Neuronal stem cell (in vitro differentiated cells): ENCODE data around the gene HMGN1.

ENCODE experiments used
- DNase-seq: peaks from one replicate; pipeline ENCODE4 v3.0.0-alpha.2; 2013; ENCODE audit warnings: low spot score
- H2AFZ ChIP-seq: one replicate; pipeline ENCODE4 v1.6.1; 2013; ENCODE audit warnings: mild to moderate bottlenecking, low read length, inconsistent platforms
- H2AK5ac ChIP-seq: 2 replicates; pipeline ENCODE4 v1.6.1; 2013; ENCODE audit warnings: low read depth, mild to moderate bottlenecking, inconsistent platforms, low read length, moderate library complexity, mixed read lengths
- H2BK120ac ChIP-seq: 2 replicates; pipeline ENCODE4 v1.6.1; 2013; ENCODE audit warnings: low read depth, mild to moderate bottlenecking, inconsistent platforms, low read length, moderate library complexity, mixed read lengths
- H2BK12ac ChIP-seq: one replicate; pipeline ENCODE4 v1.6.1; 2013; ENCODE audit warnings: low read length, inconsistent platforms
- H2BK15ac ChIP-seq: 2 replicates; pipeline ENCODE4 v1.6.1; 2013; ENCODE audit warnings: mild to moderate bottlenecking, low read length, inconsistent platforms, mixed read lengths
- H2BK5ac ChIP-seq: one replicate; pipeline ENCODE4 v1.6.1; 2013; ENCODE audit warnings: inconsistent platforms, mild to moderate bottlenecking, low read length, moderate library complexity
- H3K14ac ChIP-seq: one replicate; pipeline ENCODE4 v1.6.1; 2013; ENCODE audit warnings: low read length, inconsistent platforms
- H3K18ac ChIP-seq: 2 replicates; pipeline ENCODE4 v1.6.1; 2013; ENCODE audit warnings: low read length, inconsistent platforms
- H3K23ac ChIP-seq: 2 replicates; pipeline ENCODE4 v1.6.1; 2013; ENCODE audit warnings: low read depth, mild to moderate bottlenecking, mixed read lengths, low read length, inconsistent platforms; ENCODE audit not compliant: poor library complexity
- H3K27ac ChIP-seq: replicated peaks from 3 replicates; pipeline ENCODE4 v1.5.1; 2013; ENCODE audit warnings: low read length, inconsistent platforms
- H3K27me3 ChIP-seq, 3 experiments: 2 replicates each; pipeline ENCODE4 v1.6.1; 2013; ENCODE audit warnings: low read length in 3 of 3, mild to moderate bottlenecking in 2 of 3, inconsistent platforms in 1 of 3, low read depth in 1 of 3, mixed read lengths in 1 of 3, moderate library complexity in 1 of 3; ENCODE audit not compliant: control insufficient read depth in 3 of 3, insufficient read depth in 3 of 3
- H3K36me3 ChIP-seq, 2 donors: replicated peaks in 1 of 2; 2 replicates each; pipeline ENCODE4 v1.6.1; 2013; ENCODE audit warnings: low read length in 2 of 2; ENCODE audit not compliant: control insufficient read depth in 2 of 2, insufficient read depth in 2 of 2
- H3K4ac ChIP-seq: 2 replicates; pipeline ENCODE4 v1.6.1; 2013; ENCODE audit warnings: inconsistent platforms, mild to moderate bottlenecking, low read length, moderate library complexity
- H3K4me1 ChIP-seq, 2 donors: 1 replicate in 1 of 2; 2 replicates in 1 of 2; pipeline ENCODE4 v1.6.1; 2013; ENCODE audit warnings: low read length in 2 of 2, low read depth in 1 of 2; ENCODE audit not compliant: control insufficient read depth in 2 of 2, insufficient read depth in 1 of 2
- H3K4me2 ChIP-seq: one replicate; pipeline ENCODE4 v1.6.1; 2013; ENCODE audit warnings: mild to moderate bottlenecking, low read length, inconsistent platforms; ENCODE audit not compliant: insufficient read depth, poor library complexity, severe bottlenecking
- H3K4me3 ChIP-seq, 2 donors: 2 replicates each; pipeline ENCODE4 v1.5.1; 2013; ENCODE audit warnings: low read length in 2 of 2, mild to moderate bottlenecking in 2 of 2, inconsistent platforms in 1 of 2, moderate library complexity in 1 of 2
- H3K79me1 ChIP-seq: one replicate; pipeline ENCODE4 v1.6.1; 2013; ENCODE audit warnings: low read depth, mild to moderate bottlenecking, inconsistent platforms, low read length, moderate library complexity
- H3K9ac ChIP-seq: one replicate; pipeline ENCODE4 v1.6.1; 2013; ENCODE audit warnings: mild to moderate bottlenecking, low read depth, low read length, inconsistent platforms; ENCODE audit not compliant: poor library complexity
- H3K9me3 ChIP-seq, 2 donors: replicated peaks in 1 of 2; 2 replicates each; pipeline versions ENCODE3 to v1.6.1; 2013; ENCODE audit warnings: low read length in 2 of 2, mild to moderate bottlenecking in 2 of 2, inconsistent platforms in 1 of 2, low read depth in 1 of 2, mixed read lengths in 1 of 2, moderate library complexity in 1 of 2; ENCODE audit not compliant: control insufficient read depth in 2 of 2, insufficient read depth in 1 of 2
- H4K8ac ChIP-seq: one replicate; pipeline ENCODE4 v1.6.1; 2013; ENCODE audit warnings: low read depth, mild to moderate bottlenecking, inconsistent platforms, low read length, moderate library complexity
- H4K91ac ChIP-seq: one replicate; pipeline ENCODE4 v1.6.1; 2013; ENCODE audit warnings: low read length, low read depth, mild to moderate bottlenecking, inconsistent platforms; ENCODE audit not compliant: poor library complexity
- WGBS, 2 donors: extraction: QIAGEN DNeasy Blood & Tissue Kit; methylation state at CpG; one replicate each; pipeline ENCODE4 v1.1.7; 2013; ENCODE audit warnings: missing lambda C conversion rate in 2 of 2, mixed read lengths in 1 of 2; ENCODE audit not compliant: insufficient read length in 2 of 2, insufficient replicate concordance in 1 of 2; ENCODE audit errors: extremely low coverage in 2 of 2; 5-methylcytosine and 5-hydroxymethylcytosine counted together

Gene HMGN1

DNA sequence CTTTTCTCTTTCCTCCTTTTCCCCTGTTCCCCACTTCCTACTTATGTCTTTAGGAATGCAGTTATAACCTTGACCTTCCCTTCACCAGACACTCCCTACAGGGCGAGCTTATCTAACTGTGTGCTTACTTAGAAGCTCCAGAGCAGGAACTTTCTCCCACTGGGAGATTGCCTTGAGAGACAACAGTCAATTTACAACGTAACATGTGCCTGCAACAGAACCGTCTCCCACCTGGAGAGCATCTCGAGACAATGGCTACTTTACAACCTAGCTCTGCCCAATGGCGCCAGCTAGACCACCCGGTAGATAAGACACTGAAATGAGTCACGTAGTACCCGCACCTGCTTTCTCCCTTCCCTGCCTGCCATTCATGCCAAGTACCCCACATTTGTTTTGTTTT is 16.7 kb downstream of the HMGN1 start:
- Histone ChIP-seq H3K4me3 (no peak overlapping the region), H2AK5ac (no peak overlapping the region), H3K4ac (no peak overlapping the region), H3K4me1 (no peaks in the 10 kb centered on the region), H3K9ac (no peak overlapping the region), H3K27ac (no peak overlapping the region), H4K8ac (no peak overlapping the region), H4K91ac (no peak overlapping the region), H2AFZ (no peak overlapping the region), H2BK12ac (no peak overlapping the region), H3K14ac (no peak overlapping the region), H3K36me3 (no peaks in the 10 kb centered on the region), H2BK5ac (no peak overlapping the region), H3K9me3 (no peaks in the 10 kb centered on the region), H3K18ac (peak overlapping the region; percentile 57), H3K79me1 (no peaks in the 10 kb centered on the region), H2BK120ac (no peak overlapping the region), H2BK15ac (no peak overlapping the region), H3K27me3 (no peaks in the 10 kb centered on the region), H3K4me2 (no peak overlapping the region), H3K23ac (no peak overlapping the region)
- WGBS, 2 donors = no CpG with 5 or more reads among the region's 8 CpGs
- no peak for DNase-seq

DNA sequence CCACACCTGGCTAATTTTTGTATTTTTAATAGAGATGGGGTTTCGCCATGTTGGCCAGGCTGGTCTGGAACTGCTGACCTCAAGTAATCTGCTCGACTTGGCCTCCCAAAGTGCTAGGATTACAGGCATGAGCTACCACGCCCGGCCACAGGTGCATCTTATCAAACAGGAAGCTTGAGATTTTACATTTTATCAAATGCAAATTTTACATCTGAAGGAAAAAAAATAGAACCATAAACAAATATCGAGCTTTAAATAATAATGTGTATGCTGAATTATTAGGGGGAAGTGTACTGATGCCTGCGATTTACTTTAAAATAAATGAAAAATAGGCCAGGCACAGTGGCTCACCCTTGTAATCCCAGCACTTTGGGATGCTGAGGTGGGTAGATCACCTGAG is 18.9 kb downstream of the HMGN1 start:
- Histone ChIP-seq H3K4me1 (no peaks in the 10 kb centered on the region), H3K4me3 (no peak overlapping the region), H2BK5ac (no peak overlapping the region), H3K18ac (no peak overlapping the region), H3K4ac (no peak overlapping the region), H2BK120ac (no peak overlapping the region), H4K8ac (no peak overlapping the region), H3K79me1 (no peaks in the 10 kb centered on the region), H2BK15ac (no peak overlapping the region), H3K36me3 (no peaks in the 10 kb centered on the region), H3K4me2 (no peak overlapping the region), H3K14ac (no peak overlapping the region), H3K23ac (no peak overlapping the region), H4K91ac (no peak overlapping the region), H3K27me3 (no peaks in the 10 kb centered on the region), H3K9ac (no peak overlapping the region), H2BK12ac (no peak overlapping the region), H3K27ac (no peak overlapping the region), H2AFZ (no peak overlapping the region), H3K9me3 (no peaks in the 10 kb centered on the region), H2AK5ac (no peak overlapping the region)
- no peak for DNase-seq
- no CpG with 5 or more reads among the region's 6 CpGs for WGBS, 2 donors

- Histone ChIP-seq H3K23ac (no peak overlapping the region), H3K4me1 (no peaks in the 10 kb centered on the region), H3K27ac (no peak overlapping the region), H3K18ac (no peak overlapping the region), H2BK120ac (no peak overlapping the region), H2BK5ac (no peak overlapping the region), H4K8ac (no peak overlapping the region), H3K4me3 (no peak overlapping the region), H2BK12ac (no peak overlapping the region), H3K4me2 (no peak overlapping the region), H2AK5ac (no peak overlapping the region), H2BK15ac (no peak overlapping the region), H3K9ac (no peak overlapping the region), H3K9me3 (no peaks in the 10 kb centered on the region), H2AFZ (no peak overlapping the region), H3K36me3 (no peaks in the 10 kb centered on the region), H4K91ac (no peak overlapping the region), H3K14ac (no peak overlapping the region), H3K4ac (no peak overlapping the region), H3K27me3 (no peaks in the 10 kb centered on the region), H3K79me1 (no peaks in the 10 kb centered on the region)
- WGBS, 2 donors = no CpG with 5 or more reads among the region's 7 CpGs
- DNase-seq = no peak
Measured at GRCh38 chr21:39327727-39328126, 21.2 kb downstream of the HMGN1 start.

DNA sequence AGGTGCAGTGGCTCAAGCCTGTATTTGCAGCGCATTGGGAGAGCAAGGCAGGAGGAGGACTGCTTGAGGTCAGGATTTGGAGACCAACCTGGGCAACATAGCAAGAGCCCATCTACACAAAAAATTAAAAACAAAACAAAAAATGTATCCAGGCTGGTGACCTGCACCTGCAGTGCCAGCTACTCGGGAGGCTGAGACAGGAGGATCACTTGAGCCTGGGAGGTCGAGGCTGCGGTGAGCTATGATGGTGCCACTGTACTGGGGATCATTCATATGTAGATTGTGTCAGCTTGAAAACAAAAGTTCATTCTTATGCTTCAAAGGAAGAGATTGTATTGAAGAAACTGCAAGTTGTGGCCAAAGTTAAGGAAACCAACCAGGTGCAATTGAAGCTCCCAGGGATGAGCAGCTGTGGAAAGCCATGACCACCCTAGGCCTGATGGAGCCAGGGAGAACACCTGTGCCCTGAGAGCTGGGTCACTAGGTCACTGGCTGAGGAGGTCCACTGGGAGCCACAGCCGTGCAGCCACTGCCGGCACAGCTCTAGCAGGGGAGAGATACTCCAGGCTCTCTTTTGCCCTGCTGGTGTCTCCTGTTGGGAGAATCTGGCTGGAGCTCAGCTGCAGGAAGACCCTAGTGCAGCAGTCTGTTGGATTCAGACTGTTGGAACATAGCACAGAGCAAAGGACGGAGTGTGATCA is 22.1 kb downstream of the HMGN1 start:
- no peak for DNase-seq
- no peak overlapping the region for H3K18ac ChIP-seq
- no peak overlapping the region for H2AK5ac ChIP-seq
- H3K4ac ChIP-seq = no peak overlapping the region
- H3K9me3 ChIP-seq = no peaks in the 10 kb centered on the region
- H3K79me1 ChIP-seq = no peaks in the 10 kb centered on the region
- no peaks in the 10 kb centered on the region for H3K36me3 ChIP-seq
- no peaks in the 10 kb centered on the region for H3K4me1 ChIP-seq
- H3K27me3 ChIP-seq = no peaks in the 10 kb centered on the region
- no CpG with 5 or more reads among the region's 7 CpGs for WGBS, 2 donors
- no peak overlapping the region for H4K91ac ChIP-seq
- no peak overlapping the region for H3K27ac ChIP-seq
- H2BK120ac ChIP-seq = no peak overlapping the region
- no peak overlapping the region for H2BK15ac ChIP-seq
- H2BK5ac ChIP-seq = no peak overlapping the region
- no peak overlapping the region for H3K23ac ChIP-seq
- H3K4me3 ChIP-seq = no peak overlapping the region
- no peak overlapping the region for H2BK12ac ChIP-seq
- no peak overlapping the region for H3K14ac ChIP-seq
- no peak overlapping the region for H4K8ac ChIP-seq
- no peak overlapping the region for H3K9ac ChIP-seq
- peak overlapping the region; percentile 61 for H2AFZ ChIP-seq
- no peak overlapping the region for H3K4me2 ChIP-seq
